Measurements from ENCODE around the gene EPB41L2.

GRCh38 chr6:130849594-130849993, 213.5 kb downstream of the EPB41L2 start:
- TF ChIP-seq CTCF (IDR thresholded peaks at IDR 0.05) (no peak), POLR2A (IDR thresholded peaks at IDR 0.05) (no peak)
